ENCODE data around the gene ETFA.

The ETFA gene

GRCh38 chr15:76325704-76326103 is 14.4 kb upstream of the ETFA start:
- Histone ChIP-seq H3K9ac (ENCODE audit: low read length) (no peak overlapping the region), H3K4me2 (ENCODE audit: low read length) (no peak overlapping the region), H3K27me3 (ENCODE audit: insufficient read depth, low read length) (peaks cover 3% of the 10 kb centered on the region; the same call in 1 of the 2 replicates), H3K9me3 (ENCODE audit: low read length) (no peaks in the 10 kb centered on the region), H2AFZ (ENCODE audit: low read length) (no peak overlapping the region), H3K4me3 (ENCODE audit: low read depth, low read length, poor library complexity, severe bottlenecking) (no peak overlapping the region), H3K9me2 (ENCODE audit: low read depth, low read length) (no peaks in the 10 kb centered on the region), H3K27ac (ENCODE audit: low read depth, low read length, poor library complexity, severe bottlenecking) (no peak overlapping the region), H4K20me1 (ENCODE audit: insufficient read depth, low read length) (no peaks in the 10 kb centered on the region), H3K79me2 (ENCODE audit: insufficient read depth, low read length) (no peaks in the 10 kb centered on the region), H3F3A (ENCODE audit: insufficient read depth, low read length) (no peaks in the 10 kb centered on the region), H3K36me3 (ENCODE audit: insufficient read depth, low read length) (no peaks in the 10 kb centered on the region), H3K4me1 (ENCODE audit: insufficient read depth, low read length, severe bottlenecking) (peaks cover 8% of the 10 kb centered on the region)
- TF ChIP-seq CTCF (IDR thresholded peaks at IDR 0.05; ENCODE audit: low read length) (no peak), EZH2 (IDR thresholded peaks at IDR 0.05; ENCODE audit: borderline replicate concordance, low read length) (no peak)

- peaks cover 8% of the 10 kb centered on the region for H3K4me1 ChIP-seq (ENCODE audit: insufficient read depth, low read length, severe bottlenecking)
- no peak for TF ChIP-seq EZH2 (IDR thresholded peaks at IDR 0.05; ENCODE audit: borderline replicate concordance, low read length)
- TF ChIP-seq CTCF (IDR thresholded peaks at IDR 0.05; ENCODE audit: low read length): no peak
- H3K36me3 ChIP-seq (ENCODE audit: insufficient read depth, low read length): no peaks in the 10 kb centered on the region
- H2AFZ ChIP-seq (ENCODE audit: low read length): no peak overlapping the region
- H3K9me3 ChIP-seq (ENCODE audit: low read length): no peaks in the 10 kb centered on the region
- no peak overlapping the region for H3K9ac ChIP-seq (ENCODE audit: low read length)
- no peaks in the 10 kb centered on the region for H3F3A ChIP-seq (ENCODE audit: insufficient read depth, low read length)
- H3K27me3 ChIP-seq (ENCODE audit: insufficient read depth, low read length): peaks cover 3% of the 10 kb centered on the region; the same call in 1 of the 2 replicates
- no peak overlapping the region for H3K4me3 ChIP-seq (ENCODE audit: low read depth, low read length, poor library complexity, severe bottlenecking)
- no peak overlapping the region for H3K4me2 ChIP-seq (ENCODE audit: low read length)
- no peaks in the 10 kb centered on the region for H3K9me2 ChIP-seq (ENCODE audit: low read depth, low read length)
- no peak overlapping the region for H3K27ac ChIP-seq (ENCODE audit: low read depth, low read length, poor library complexity, severe bottlenecking)
- no peaks in the 10 kb centered on the region for H3K79me2 ChIP-seq (ENCODE audit: insufficient read depth, low read length)
- no peaks in the 10 kb centered on the region for H4K20me1 ChIP-seq (ENCODE audit: insufficient read depth, low read length)
These were observed 12.8 kb upstream of the ETFA start for GRCh38 chr15:76324066-76324465.

GRCh38 chr15:76321602-76322001 is 10.3 kb upstream of the ETFA start:
- H3K4me2 ChIP-seq (ENCODE audit: low read length): no peak overlapping the region
- H3K9me2 ChIP-seq (ENCODE audit: low read depth, low read length): no peaks in the 10 kb centered on the region

More at GRCh38 chr15:76321602-76322001, 10.3 kb upstream of the ETFA start:
- H3K27me3 ChIP-seq (ENCODE audit: insufficient read depth, low read length): peaks cover 3% of the 10 kb centered on the region; the same call in 1 of the 2 replicates
- H3K36me3 ChIP-seq (ENCODE audit: insufficient read depth, low read length): no peaks in the 10 kb centered on the region
- no peak overlapping the region for H2AFZ ChIP-seq (ENCODE audit: low read length)
- TF ChIP-seq EZH2 (IDR thresholded peaks at IDR 0.05; ENCODE audit: borderline replicate concordance, low read length) (no peak), CTCF (IDR thresholded peaks at IDR 0.05; ENCODE audit: low read length) (no peak)
- H3K79me2 ChIP-seq (ENCODE audit: insufficient read depth, low read length): no peaks in the 10 kb centered on the region
- H3K4me3 ChIP-seq (ENCODE audit: low read depth, low read length, poor library complexity, severe bottlenecking): no peak overlapping the region
- no peak overlapping the region for H3K9ac ChIP-seq (ENCODE audit: low read length)
- no peaks in the 10 kb centered on the region for H3F3A ChIP-seq (ENCODE audit: insufficient read depth, low read length)
- H3K27ac ChIP-seq (ENCODE audit: low read depth, low read length, poor library complexity, severe bottlenecking): no peak overlapping the region
- H4K20me1 ChIP-seq (ENCODE audit: insufficient read depth, low read length): no peaks in the 10 kb centered on the region
- H3K9me3 ChIP-seq (ENCODE audit: low read length): no peaks in the 10 kb centered on the region
- H3K4me1 ChIP-seq (ENCODE audit: insufficient read depth, low read length, severe bottlenecking): peaks cover 8% of the 10 kb centered on the region

Data from OCI-LY1 (cell line).